ENCODE measurements around the gene PLGLB2.
"Not testable (repeated sequence)": the region's sequence is repeated elsewhere in the genome, so short reads cannot be mapped to it uniquely, and the experiment has no call there.

PLGLB2 gene

DNA sequence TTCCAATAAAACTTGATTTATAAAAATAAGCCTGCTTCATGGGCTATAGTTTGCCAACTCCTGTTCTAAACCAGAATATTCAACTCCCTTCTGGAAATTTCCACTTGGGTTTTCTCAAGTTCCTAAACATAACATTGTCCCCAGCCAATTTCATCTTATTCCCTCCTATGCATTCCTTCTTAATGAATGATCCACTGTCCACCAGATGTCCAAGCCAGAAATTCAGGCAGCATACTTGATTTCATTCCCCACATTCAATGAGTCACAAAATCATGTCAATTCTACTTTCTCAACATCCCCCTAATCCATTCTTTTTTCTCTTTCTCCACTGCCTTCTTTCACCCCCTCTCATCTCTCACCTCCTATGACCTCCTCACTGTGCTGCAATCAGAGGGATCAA, 7.0 kb upstream of the PLGLB2 start:
- H2BK15ac ChIP-seq (ENCODE audit: low read depth, poor library complexity, severe bottlenecking); H3K27ac ChIP-seq (ENCODE audit: low read length, poor library complexity, severe bottlenecking); H3K9ac ChIP-seq (ENCODE audit: low read length); H4K8ac ChIP-seq (ENCODE audit: low read length); H3K4me1 ChIP-seq (ENCODE audit: control insufficient read depth, insufficient read depth, low read depth, low read length); H3K4me3 ChIP-seq (ENCODE audit: insufficient read depth in 1 of 2, low read depth in 1 of 2, low read length in 2 of 2); H3K9me3 ChIP-seq (ENCODE audit: control insufficient read depth, low read length); H3K79me1 ChIP-seq (replicated peaks; ENCODE audit: low read length, poor library complexity, severe bottlenecking); H2BK5ac ChIP-seq (ENCODE audit: low read depth, low read length, poor library complexity, severe bottlenecking); DNase-seq; H3K36me3 ChIP-seq (ENCODE audit: control insufficient read depth in 1 of 2, insufficient read depth in 2 of 2, low read depth in 1 of 2, low read length in 2 of 2); H3K4me2 ChIP-seq (ENCODE audit: low read length, poor library complexity, severe bottlenecking); H3K23ac ChIP-seq (ENCODE audit: low read length in 2 of 2); H3K18ac ChIP-seq (ENCODE audit: low read depth in 1 of 2, low read length in 2 of 2); H3K4ac ChIP-seq (ENCODE audit: low read depth in 1 of 2, low read length in 2 of 2); H2AFZ ChIP-seq (ENCODE audit: low read depth, low read length); H3K27me3 ChIP-seq (ENCODE audit: control insufficient read depth in 1 of 2, insufficient read depth in 1 of 2, low read length in 2 of 2); H2AK5ac ChIP-seq (ENCODE audit: low read length, severe bottlenecking); H3K14ac ChIP-seq (ENCODE audit: low read length in 2 of 2); H2BK120ac ChIP-seq (ENCODE audit: low read depth, low read length); H4K91ac ChIP-seq (ENCODE audit: low read length); H2BK12ac ChIP-seq (ENCODE audit: low read length in 2 of 2): not testable (repeated sequence)

DNA sequence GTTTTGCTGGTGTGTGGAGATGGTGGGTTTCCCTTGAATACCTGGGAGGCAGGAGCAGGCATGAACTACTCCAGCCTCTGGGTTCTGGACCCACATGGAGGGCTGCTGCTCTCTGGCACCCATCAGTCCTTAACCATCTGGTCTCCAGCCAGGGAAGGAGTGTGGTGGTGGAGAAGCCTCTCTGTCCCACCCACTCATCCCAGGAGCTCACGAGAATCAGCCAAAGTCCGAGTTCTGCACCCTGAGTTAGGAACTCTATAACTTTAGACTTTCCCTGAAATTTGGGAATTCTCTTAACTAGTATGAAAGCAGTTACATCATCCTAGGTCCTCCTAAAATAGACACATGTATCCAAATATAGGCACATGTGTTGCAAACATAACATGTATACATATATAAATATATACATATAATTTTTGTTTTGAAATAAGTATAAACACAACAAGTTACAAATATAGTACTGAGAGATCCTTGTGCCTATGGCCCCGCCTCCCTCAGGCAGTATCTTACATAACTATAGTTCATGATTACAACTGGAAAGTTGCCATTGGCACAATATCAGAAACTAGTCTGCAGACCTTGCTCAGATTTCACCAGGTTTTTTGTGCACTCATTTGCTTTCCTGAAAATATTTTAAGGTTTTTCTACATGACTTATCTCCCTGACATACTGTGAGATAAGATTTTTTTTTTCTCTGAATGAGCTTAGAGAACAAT, 5.3 kb upstream of the PLGLB2 start:
- H3K27ac ChIP-seq (ENCODE audit: low read length, poor library complexity, severe bottlenecking); H3K23ac ChIP-seq (ENCODE audit: low read length in 2 of 2); H3K4me1 ChIP-seq (ENCODE audit: control insufficient read depth, insufficient read depth, low read depth, low read length); H3K4me3 ChIP-seq (ENCODE audit: insufficient read depth in 1 of 2, low read depth in 1 of 2, low read length in 2 of 2); H2AFZ ChIP-seq (ENCODE audit: low read depth, low read length); H3K9me3 ChIP-seq (ENCODE audit: control insufficient read depth, low read length); H3K9ac ChIP-seq (ENCODE audit: low read length); DNase-seq; H3K4ac ChIP-seq (ENCODE audit: low read depth in 1 of 2, low read length in 2 of 2); H2BK12ac ChIP-seq (ENCODE audit: low read length in 2 of 2); H3K36me3 ChIP-seq (ENCODE audit: control insufficient read depth in 1 of 2, insufficient read depth in 2 of 2, low read depth in 1 of 2, low read length in 2 of 2); H3K4me2 ChIP-seq (ENCODE audit: low read length, poor library complexity, severe bottlenecking); H2AK5ac ChIP-seq (ENCODE audit: low read length, severe bottlenecking); H2BK15ac ChIP-seq (ENCODE audit: low read depth, poor library complexity, severe bottlenecking); H2BK120ac ChIP-seq (ENCODE audit: low read depth, low read length); H4K8ac ChIP-seq (ENCODE audit: low read length); H4K91ac ChIP-seq (ENCODE audit: low read length); H3K27me3 ChIP-seq (ENCODE audit: control insufficient read depth in 1 of 2, insufficient read depth in 1 of 2, low read length in 2 of 2); H3K18ac ChIP-seq (ENCODE audit: low read depth in 1 of 2, low read length in 2 of 2); H3K14ac ChIP-seq (ENCODE audit: low read length in 2 of 2); H3K79me1 ChIP-seq (replicated peaks; ENCODE audit: low read length, poor library complexity, severe bottlenecking); H2BK5ac ChIP-seq (ENCODE audit: low read depth, low read length, poor library complexity, severe bottlenecking): not testable (repeated sequence)
- no CpG with 5 or more reads among the region's 3 CpGs for WGBS

DNA sequence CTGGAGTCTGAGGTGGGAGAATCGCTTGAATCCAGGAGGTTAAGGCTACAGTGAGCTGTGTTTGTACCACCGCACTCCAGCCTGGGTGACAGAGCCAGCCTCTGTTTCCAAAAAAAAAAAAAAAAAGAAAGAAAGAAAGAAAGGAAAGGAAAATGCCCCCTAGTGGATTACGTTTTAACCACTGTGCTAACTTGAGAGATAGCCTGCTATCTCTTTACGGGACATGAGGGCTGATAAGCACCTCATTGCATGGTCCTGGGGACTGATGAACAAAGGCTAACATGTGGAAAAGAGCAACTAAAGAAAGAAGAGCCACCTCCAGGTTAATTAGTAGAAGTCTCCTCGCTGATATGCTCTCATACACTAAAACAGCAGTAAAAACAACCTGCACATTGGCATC, 4.2 kb upstream of the PLGLB2 start:
- H3K79me1 ChIP-seq (replicated peaks; ENCODE audit: low read length, poor library complexity, severe bottlenecking); H3K9me3 ChIP-seq (ENCODE audit: control insufficient read depth, low read length); H3K23ac ChIP-seq (ENCODE audit: low read length in 2 of 2); H3K4ac ChIP-seq (ENCODE audit: low read depth in 1 of 2, low read length in 2 of 2); H3K4me3 ChIP-seq (ENCODE audit: insufficient read depth in 1 of 2, low read depth in 1 of 2, low read length in 2 of 2); DNase-seq; H3K18ac ChIP-seq (ENCODE audit: low read depth in 1 of 2, low read length in 2 of 2); H2BK5ac ChIP-seq (ENCODE audit: low read depth, low read length, poor library complexity, severe bottlenecking); H2BK12ac ChIP-seq (ENCODE audit: low read length in 2 of 2); H3K9ac ChIP-seq (ENCODE audit: low read length); H3K4me2 ChIP-seq (ENCODE audit: low read length, poor library complexity, severe bottlenecking); H3K27ac ChIP-seq (ENCODE audit: low read length, poor library complexity, severe bottlenecking); H2AK5ac ChIP-seq (ENCODE audit: low read length, severe bottlenecking); H3K27me3 ChIP-seq (ENCODE audit: control insufficient read depth in 1 of 2, insufficient read depth in 1 of 2, low read length in 2 of 2); H2BK120ac ChIP-seq (ENCODE audit: low read depth, low read length); H3K14ac ChIP-seq (ENCODE audit: low read length in 2 of 2); H3K4me1 ChIP-seq (ENCODE audit: control insufficient read depth, insufficient read depth, low read depth, low read length); H2BK15ac ChIP-seq (ENCODE audit: low read depth, poor library complexity, severe bottlenecking); H4K8ac ChIP-seq (ENCODE audit: low read length); H3K36me3 ChIP-seq (ENCODE audit: control insufficient read depth in 1 of 2, insufficient read depth in 2 of 2, low read depth in 1 of 2, low read length in 2 of 2); H2AFZ ChIP-seq (ENCODE audit: low read depth, low read length); H4K91ac ChIP-seq (ENCODE audit: low read length): not testable (repeated sequence)
- WGBS = no CpG with 5 or more reads among the region's 5 CpGs

GRCh38 chr2:87745353-87745951, 2.4 kb upstream of the PLGLB2 start:
- H3K18ac ChIP-seq (ENCODE audit: low read depth in 1 of 2, low read length in 2 of 2); H3K14ac ChIP-seq (ENCODE audit: low read length in 2 of 2); H4K91ac ChIP-seq (ENCODE audit: low read length); H2BK120ac ChIP-seq (ENCODE audit: low read depth, low read length); H2BK12ac ChIP-seq (ENCODE audit: low read length in 2 of 2); H3K27me3 ChIP-seq (ENCODE audit: control insufficient read depth in 1 of 2, insufficient read depth in 1 of 2, low read length in 2 of 2); H3K79me1 ChIP-seq (replicated peaks; ENCODE audit: low read length, poor library complexity, severe bottlenecking); H2AK5ac ChIP-seq (ENCODE audit: low read length, severe bottlenecking); H3K4me1 ChIP-seq (ENCODE audit: control insufficient read depth, insufficient read depth, low read depth, low read length); H3K36me3 ChIP-seq (ENCODE audit: control insufficient read depth in 1 of 2, insufficient read depth in 2 of 2, low read depth in 1 of 2, low read length in 2 of 2); H3K4ac ChIP-seq (ENCODE audit: low read depth in 1 of 2, low read length in 2 of 2); H2AFZ ChIP-seq (ENCODE audit: low read depth, low read length); H3K9ac ChIP-seq (ENCODE audit: low read length); H2BK15ac ChIP-seq (ENCODE audit: low read depth, poor library complexity, severe bottlenecking); DNase-seq; H3K23ac ChIP-seq (ENCODE audit: low read length in 2 of 2); H3K9me3 ChIP-seq (ENCODE audit: control insufficient read depth, low read length); H3K27ac ChIP-seq (ENCODE audit: low read length, poor library complexity, severe bottlenecking); H3K4me2 ChIP-seq (ENCODE audit: low read length, poor library complexity, severe bottlenecking); H4K8ac ChIP-seq (ENCODE audit: low read length); H2BK5ac ChIP-seq (ENCODE audit: low read depth, low read length, poor library complexity, severe bottlenecking); H3K4me3 ChIP-seq (ENCODE audit: insufficient read depth in 1 of 2, low read depth in 1 of 2, low read length in 2 of 2): not testable (repeated sequence)
- WGBS = 100% methylated on average over 4 of the region's 9 CpGs

All from mesenchymal stem cell (in vitro differentiated cells and primary cell).